Activated naive CD4-positive, alpha-beta T cell treated with anti-CD3 and anti-CD28 coated beads, Interleukin-2, amount 50 U/mL, for 72 hours (primary cell): ENCODE measurements around the gene MYO1B. TPM values are rescaled to one million over a fixed set of nuclear protein-coding genes. Genes with fewer than 3 reads are reported as not detected.
A peak's percentile ranks its signal among the peaks of the same experiment; 100 is the strongest.

Source experiments
- ATAC-seq, 2 donors: fragments of 150-1000 bp; cut with Tn5 transposase; 2 replicates each; pipeline ENCODE4 v1.10.0; 2021; ENCODE audit warnings: mild to moderate bottlenecking in 2 of 2, moderate library complexity in 2 of 2
- DNase-seq, 2 donors: peaks; one replicate each; pipeline ENCODE4 v3.0.0; 2021 to 2022; ENCODE audit warnings: low spot score in 2 of 2
- H3K27ac Mint-ChIP-seq, 2 donors: one replicate each; pipeline ENCODE4 v1.8.0; 2022; ENCODE audit warnings: mild to moderate bottlenecking in 2 of 2, mixed read lengths in 2 of 2
- H3K36me3 Mint-ChIP-seq, 2 donors: one replicate each; pipeline ENCODE4 v1.8.0; 2022; ENCODE audit warnings: mixed read lengths in 2 of 2
- H3K9me3 Mint-ChIP-seq, 2 donors: one replicate each; pipeline ENCODE4 v1.8.0; 2022; ENCODE audit warnings: mixed read lengths in 2 of 2
- total RNA-seq, 2 donors: library from RNA; stranded (reverse); gene quantifications; one replicate each; pipeline ENCODE4 v1.2.3, GENCODE V29; 2022

MYO1B gene
- total RNA-seq, 2 donors from 2014 or later: 4.7 to 42.5 TPM

DNA sequence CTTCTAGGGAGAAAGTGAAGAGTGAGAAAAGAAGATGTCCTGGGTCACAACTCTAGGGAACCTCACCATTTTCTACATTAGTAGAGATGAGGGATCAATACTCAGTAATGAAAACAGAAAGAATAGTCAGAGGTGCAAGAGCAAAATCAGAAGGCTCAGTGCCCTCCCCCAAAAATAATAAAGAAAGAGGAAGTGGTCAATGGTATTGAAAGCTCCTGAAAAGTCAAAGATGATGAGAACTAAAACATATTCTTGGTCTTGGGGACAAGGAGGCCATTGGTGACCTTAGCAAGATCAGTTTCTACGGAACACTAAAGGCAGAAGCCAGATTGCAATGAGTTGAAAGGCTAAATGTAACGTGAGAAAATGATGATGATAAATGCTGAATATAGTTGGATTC, 24.5 kb upstream of the MYO1B start:
- Mint-ChIP-seq H3K27ac (no peak overlapping the region), H3K36me3 (peaks cover 0 to 32% of the 10 kb centered on the region in 2 donors), H3K9me3 (peaks cover 6 to 21% of the 10 kb centered on the region in 2 donors)
- no peak for DNase-seq
- ATAC-seq: no peak

DNA sequence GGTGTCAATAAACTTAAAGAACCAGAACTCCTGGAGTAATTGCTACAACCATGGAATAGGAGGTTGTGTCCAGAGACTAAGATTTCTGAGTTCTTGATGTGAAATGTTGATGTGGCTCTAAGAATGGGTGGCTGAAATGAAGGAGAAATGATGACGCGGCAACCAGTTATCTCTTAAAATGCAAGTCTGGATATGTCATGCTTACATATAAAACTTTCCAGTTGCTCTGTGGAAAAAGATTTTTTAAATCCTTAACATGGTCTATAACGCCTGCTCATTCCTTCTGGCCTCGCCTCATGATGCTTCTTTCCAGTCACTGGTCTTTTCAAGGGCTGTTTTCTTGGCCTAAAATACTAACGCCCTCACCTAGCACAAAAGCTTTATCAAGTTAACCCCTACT, 23.5 kb upstream of the MYO1B start:
- Mint-ChIP-seq H3K9me3 (peaks cover 6 to 21% of the 10 kb centered on the region in 2 donors), H3K27ac (no peak overlapping the region), H3K36me3 (peaks cover 0 to 32% of the 10 kb centered on the region in 2 donors)
- no peak for DNase-seq
- no peak for ATAC-seq

DNA sequence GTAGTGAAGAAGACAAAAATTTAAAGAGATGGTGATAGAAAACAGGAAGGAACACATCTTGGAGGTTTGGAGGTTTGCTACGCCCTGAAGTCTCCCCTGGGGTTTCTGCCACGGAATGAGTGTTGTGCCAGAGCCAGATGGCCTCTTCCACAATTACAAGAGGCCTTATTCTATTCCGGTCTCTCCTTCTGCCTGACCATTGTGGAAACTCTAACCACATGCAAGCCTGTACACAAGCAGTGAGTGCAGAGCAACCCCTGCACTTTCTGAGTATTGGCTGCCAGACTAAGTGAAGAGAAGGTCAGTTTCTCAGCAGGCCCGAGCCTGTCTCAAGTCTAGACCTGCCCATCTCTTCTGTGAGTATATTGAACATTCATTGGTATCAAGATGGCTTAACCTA, 22.7 kb upstream of the MYO1B start:
- ATAC-seq: no peak
- Mint-ChIP-seq H3K27ac (no peak overlapping the region), H3K36me3 (peaks cover 0 to 32% of the 10 kb centered on the region in 2 donors), H3K9me3 (peaks cover 6 to 21% of the 10 kb centered on the region in 2 donors)
- no peak for DNase-seq

DNA sequence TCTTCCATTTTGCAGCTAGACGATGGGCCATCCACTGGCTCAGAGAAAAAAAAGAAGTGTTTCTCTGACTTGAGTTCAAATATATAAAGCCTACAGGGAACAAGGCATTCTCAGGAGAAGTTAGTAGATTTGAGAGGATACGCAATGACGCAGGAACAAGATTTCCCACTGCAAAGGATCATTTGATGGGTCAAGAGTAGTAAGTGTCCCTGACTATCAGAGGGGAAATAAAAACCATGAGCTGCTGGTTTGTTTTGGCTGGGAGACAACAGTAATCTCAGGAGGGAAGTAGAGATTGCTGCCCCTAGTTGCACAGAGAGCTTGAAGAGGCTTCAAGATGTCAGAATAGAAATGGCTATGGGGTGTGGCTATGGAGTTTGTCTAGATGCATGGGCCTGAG, 22.3 kb upstream of the MYO1B start:
- no peak for DNase-seq
- ATAC-seq: no peak
- H3K36me3 Mint-ChIP-seq: peaks cover 0 to 32% of the 10 kb centered on the region in 2 donors
- H3K27ac Mint-ChIP-seq: no peak overlapping the region
- peaks cover 6 to 21% of the 10 kb centered on the region in 2 donors for H3K9me3 Mint-ChIP-seq

DNA sequence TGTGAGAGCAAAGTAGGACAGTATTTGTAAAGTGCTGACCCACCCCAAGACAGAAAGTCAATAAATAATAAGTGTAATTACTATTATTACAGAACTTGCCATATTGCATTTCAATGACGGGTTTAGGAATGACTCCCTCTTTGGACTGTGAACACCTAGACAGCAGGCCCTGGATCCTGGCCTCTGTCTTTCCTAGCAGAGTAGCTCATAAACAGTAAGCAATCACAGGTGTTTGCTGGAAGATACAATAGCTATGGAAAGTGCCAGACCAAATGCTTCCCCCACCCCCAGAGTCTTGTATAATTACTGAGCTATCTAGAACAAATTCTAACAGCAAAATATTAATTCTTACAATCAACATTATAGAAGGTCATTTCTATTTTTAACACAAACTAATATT, 20.1 kb upstream of the MYO1B start:
- Mint-ChIP-seq H3K9me3 (peaks cover 6 to 13% of the 10 kb centered on the region in 2 donors), H3K27ac (no peak overlapping the region), H3K36me3 (peaks cover 0 to 23% of the 10 kb centered on the region in 2 donors)
- DNase-seq (no peak), ATAC-seq (no peak)

DNA sequence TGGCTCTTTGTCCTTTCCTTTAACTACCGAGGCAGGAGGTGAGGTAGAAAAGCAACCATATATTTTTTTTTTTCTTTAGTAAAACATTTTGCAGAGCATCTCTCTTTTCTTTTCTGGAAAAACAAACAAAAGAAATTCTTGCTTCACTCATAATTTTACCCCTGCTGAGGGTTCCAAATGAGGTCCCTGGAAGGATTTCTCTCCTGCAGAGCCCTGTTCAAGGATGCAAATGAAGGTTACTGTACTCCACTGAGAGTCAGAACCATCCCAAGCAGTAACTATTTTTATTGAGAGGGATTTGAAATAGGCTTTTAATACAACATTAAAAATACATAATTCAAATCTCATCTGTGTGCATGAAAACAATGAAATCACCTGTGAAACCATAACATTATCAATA, 19.5 kb upstream of the MYO1B start:
- Mint-ChIP-seq H3K9me3 (peaks cover under 1 to 7% of the 10 kb centered on the region in 2 donors), H3K27ac (no peak overlapping the region), H3K36me3 (peaks cover 0 to 17% of the 10 kb centered on the region in 2 donors)
- ATAC-seq: no peak
- DNase-seq: no peak

DNA sequence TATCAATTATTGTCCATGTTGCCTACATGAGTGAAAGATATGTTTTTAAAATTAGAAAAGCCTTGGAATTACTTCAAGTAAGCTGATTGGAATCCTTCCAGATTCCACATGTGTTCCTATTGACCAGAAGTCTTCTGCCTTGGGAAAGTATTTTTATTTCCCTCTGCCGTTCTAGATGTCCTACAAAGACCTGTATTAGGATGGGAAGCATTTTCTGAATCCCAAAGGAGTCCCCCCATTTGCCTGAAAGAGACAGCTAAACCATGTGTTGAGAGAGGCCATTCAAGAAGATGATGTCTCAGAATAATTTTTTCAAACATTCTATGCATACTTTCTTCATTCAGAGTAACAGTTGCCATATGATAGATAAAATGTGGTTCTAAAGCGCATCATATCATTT, 19.0 kb upstream of the MYO1B start:
- no peak for ATAC-seq
- H3K36me3 Mint-ChIP-seq: peaks cover 0 to 12% of the 10 kb centered on the region in 2 donors

DNA sequence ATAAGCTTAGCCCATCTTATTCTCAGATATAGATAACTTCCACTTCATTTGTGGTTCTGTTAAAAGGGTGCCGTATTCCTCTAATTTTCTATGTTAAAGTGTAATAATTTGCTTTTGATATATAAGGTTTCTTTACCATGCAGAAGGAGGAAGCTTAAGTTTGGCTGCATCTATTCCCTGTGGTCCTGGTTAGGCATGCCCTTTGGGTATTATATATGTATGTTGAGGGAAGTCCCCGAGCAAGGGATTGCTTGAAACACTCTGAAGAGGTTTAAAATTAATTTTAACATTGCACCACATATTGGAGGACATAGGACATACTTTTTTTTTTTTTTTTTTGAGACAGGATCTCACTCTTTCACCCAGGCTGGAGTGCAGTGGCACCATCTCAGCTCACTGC, 16.9 kb upstream of the MYO1B start:
- Mint-ChIP-seq H3K9me3 (no peaks in the 10 kb centered on the region), H3K27ac (no peak overlapping the region), H3K36me3 (no peaks in the 10 kb centered on the region)
- no peak for ATAC-seq
- no peak for DNase-seq

More for the DNA sequence above, 19.0 kb upstream of the MYO1B start:
- no peak for DNase-seq
- peaks cover 0 to 5% of the 10 kb centered on the region in 2 donors for H3K9me3 Mint-ChIP-seq
- no peak overlapping the region for H3K27ac Mint-ChIP-seq

DNA sequence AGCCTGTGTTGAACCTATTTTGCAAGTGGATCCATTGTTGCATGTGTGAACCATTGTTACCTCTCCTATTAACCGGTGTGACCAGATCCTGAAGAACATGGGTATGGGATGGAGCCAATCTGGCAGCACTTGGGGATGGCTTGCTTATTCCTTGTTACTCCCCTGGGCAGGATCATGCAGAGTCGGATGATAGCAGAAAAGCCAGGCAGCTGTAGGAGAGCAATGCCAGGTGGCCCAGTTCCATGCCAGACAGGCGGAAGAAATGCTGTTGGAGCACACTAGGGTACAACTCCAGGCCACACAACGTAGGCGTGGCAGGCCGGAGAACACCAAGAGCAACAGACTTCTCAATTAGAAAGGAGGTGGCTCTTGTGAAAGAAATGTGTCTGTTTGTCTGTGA, 16.3 kb upstream of the MYO1B start:
- no peaks in the 10 kb centered on the region for H3K9me3 Mint-ChIP-seq
- no peaks in the 10 kb centered on the region for H3K36me3 Mint-ChIP-seq
- no peak for ATAC-seq
- H3K27ac Mint-ChIP-seq: peak overlapping the region in 1 of 2 donors; percentile 36
- no peak for DNase-seq

DNA sequence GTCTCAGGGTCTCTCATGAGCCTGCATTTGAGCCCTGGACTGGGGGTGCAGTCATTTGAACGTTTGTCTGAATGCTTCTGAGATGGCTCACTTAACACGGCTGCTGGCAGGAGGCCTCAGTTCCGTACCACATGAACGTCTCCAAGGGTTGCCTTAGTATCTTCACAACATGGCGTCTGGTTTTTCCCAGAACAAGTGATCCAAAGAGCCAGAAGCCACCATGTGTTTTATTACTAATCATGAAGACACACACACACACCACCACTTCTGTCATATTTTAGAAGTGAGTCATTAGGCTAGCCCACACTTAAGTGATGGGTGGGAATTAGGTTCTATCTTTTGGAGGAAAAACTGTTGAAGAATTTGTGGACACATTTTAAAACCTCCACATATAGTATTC, 15.0 kb upstream of the MYO1B start:
- Mint-ChIP-seq H3K9me3 (no peaks in the 10 kb centered on the region), H3K27ac (no peak overlapping the region), H3K36me3 (no peaks in the 10 kb centered on the region)
- peak; percentile 41 to 63 for ATAC-seq
- DNase-seq: no peak

DNA sequence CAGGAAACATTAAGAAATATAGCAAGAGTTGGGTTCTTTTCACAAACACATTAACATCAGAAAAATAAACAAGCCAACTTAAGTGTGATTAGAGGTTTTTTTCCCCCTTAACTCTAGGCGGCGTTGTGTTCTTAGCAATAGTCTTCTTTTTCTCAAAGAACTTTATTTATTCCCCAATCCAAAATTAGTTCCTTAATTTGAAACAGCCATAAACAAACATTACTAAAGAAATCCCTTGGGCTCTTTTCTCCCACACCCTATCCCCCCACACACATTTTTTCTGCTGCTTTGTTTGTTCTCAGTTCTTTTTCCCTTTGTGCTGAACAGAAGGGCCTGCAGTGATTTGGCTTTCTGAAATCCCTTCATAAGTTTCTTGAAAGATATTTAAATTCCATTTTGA, 13.2 kb upstream of the MYO1B start:
- no peak for ATAC-seq
- no peaks in the 10 kb centered on the region for H3K36me3 Mint-ChIP-seq
- no peaks in the 10 kb centered on the region for H3K9me3 Mint-ChIP-seq
- no peak overlapping the region for H3K27ac Mint-ChIP-seq
- no peak for DNase-seq

DNA sequence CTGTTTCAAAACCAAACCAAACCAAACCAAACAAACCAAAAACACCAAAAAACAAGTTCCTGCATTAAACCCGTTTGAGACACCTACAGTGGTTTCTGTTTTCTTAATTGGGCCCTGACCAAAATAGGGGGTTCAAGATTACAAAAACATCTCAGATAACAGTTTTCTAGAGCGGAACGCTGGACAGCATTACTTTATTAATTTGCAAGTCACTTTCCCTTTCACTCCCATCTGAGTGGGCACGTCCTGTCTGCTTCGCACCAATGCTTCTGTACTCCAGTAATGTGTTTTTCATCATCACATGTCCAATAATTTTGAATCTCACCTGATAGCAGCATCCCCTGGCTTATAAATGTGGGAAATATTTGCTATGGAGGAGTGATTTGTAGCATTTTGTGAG, 11.7 kb upstream of the MYO1B start:
- Mint-ChIP-seq H3K9me3 (no peaks in the 10 kb centered on the region), H3K27ac (no peak overlapping the region), H3K36me3 (no peaks in the 10 kb centered on the region)
- DNase-seq (no peak), ATAC-seq (no peak)

DNA sequence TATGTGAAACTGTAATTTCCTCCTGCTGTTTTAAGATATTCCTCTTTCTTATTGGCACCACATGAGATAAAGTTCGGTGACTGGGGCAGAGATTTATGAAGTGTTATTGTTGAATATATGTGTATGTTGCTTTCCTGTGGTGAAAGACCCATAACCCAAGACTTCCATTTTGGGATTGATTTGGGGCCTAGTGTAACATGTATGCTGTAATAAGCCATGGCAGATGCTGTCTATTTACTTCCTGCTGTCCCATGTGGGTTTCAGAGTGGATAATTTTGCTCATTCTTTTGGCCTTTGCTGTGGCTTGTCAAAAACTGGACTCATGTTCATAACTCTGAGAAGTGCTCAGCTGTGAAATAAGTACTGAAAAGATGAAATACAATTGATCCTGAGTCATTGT, 10.8 kb upstream of the MYO1B start:
- no peak overlapping the region for H3K27ac Mint-ChIP-seq

DNA sequence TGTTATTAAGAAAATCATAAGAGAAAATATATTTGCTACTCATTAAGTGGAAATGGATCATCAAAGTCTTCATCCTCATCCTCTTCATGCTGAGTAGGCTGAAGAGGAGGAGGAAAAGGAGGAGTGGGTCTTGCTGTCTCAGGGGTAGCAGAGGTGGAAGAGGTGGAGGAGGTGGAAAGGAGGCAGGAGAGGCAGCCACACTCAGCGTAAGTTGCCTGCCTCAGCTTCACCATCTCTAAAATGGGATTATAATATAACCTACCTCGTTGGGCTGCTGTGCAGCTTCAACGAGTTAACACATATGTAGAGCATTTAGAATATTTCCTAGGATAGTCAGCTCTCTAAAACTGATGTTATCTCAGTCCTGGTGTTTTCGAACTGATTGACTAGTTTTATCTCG, 4.3 kb upstream of the MYO1B start:
- no peak for ATAC-seq
- peaks cover 0 to 7% of the 10 kb centered on the region in 2 donors for H3K36me3 Mint-ChIP-seq
- no peaks in the 10 kb centered on the region for H3K9me3 Mint-ChIP-seq
- no peak for DNase-seq
- no peak overlapping the region for H3K27ac Mint-ChIP-seq

More for the DNA sequence above, 10.8 kb upstream of the MYO1B start:
- ATAC-seq: no peak
- Mint-ChIP-seq H3K36me3 (no peaks in the 10 kb centered on the region), H3K9me3 (no peaks in the 10 kb centered on the region)
- no peak for DNase-seq

DNA sequence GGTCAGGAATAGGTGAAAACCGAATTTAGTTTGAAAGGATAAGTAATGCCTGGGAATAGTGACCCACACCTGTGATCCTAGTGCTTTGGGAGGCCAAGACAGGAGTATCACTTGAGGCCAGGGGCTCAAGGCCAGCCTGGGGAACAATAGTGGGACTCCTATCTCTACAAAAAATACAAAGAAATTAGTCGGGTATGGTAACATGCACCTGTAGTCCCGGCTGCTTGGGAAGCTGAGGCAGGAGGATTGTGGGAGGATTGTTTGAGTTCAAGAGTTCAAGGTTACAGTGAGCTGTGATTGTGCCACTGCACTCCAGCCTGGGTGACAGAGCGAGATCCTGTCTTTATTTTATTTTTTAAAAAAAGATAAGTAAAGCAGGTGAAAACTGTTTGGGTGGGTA, 3.8 kb upstream of the MYO1B start:
- ATAC-seq (no peak), DNase-seq (no peak)
- peaks cover 0 to 7% of the 10 kb centered on the region in 2 donors for H3K36me3 Mint-ChIP-seq
- no peaks in the 10 kb centered on the region for H3K9me3 Mint-ChIP-seq
- H3K27ac Mint-ChIP-seq: no peak overlapping the region

DNA sequence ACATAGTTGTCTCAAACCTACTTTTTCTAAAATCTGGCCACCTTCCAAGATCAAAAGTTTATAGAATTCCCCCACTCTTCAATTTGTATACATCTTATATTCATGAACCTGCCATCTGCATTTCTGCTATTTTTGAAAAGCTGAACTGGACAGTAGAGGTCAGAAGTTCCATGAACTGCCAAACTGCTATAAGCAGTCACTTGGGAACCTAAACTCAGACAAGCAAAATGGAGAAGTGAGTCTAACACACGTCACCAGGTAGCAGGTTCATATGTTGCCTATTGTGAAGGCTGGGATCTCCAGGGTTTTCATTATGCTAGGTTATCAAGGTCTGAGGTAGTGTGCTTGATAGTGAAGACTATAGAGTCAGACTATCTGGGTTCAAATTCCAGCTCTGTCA, 2.0 kb upstream of the MYO1B start:
- ATAC-seq (no peak), DNase-seq (no peak)
- Mint-ChIP-seq H3K27ac (no peak overlapping the region), H3K9me3 (no peaks in the 10 kb centered on the region), H3K36me3 (peaks cover 7 to 10% of the 10 kb centered on the region in 2 donors)

DNA sequence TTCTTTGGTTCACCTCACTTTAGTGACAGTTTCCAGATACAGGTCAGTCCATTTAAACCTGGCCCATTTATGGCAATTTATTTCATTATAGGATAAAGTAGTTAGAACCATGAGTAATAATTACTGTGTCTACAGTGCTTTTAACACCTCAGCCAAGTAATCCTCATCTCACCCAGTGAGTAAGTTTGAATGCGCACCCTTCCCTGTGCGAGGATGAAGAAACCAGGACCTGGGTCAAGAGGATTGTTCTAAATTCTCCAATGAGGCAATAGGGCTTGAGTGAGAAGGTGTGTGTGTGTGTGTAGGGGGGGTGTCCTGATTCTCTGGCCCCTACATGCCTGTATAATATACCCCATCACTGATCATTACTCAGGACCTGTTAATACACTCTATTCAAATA, 854 bp upstream of the MYO1B start:
- no peak for DNase-seq
- no peak overlapping the region for H3K27ac Mint-ChIP-seq
- H3K9me3 Mint-ChIP-seq: no peaks in the 10 kb centered on the region
- H3K36me3 Mint-ChIP-seq: peaks cover 7 to 10% of the 10 kb centered on the region in 2 donors
- ATAC-seq: no peak

DNA sequence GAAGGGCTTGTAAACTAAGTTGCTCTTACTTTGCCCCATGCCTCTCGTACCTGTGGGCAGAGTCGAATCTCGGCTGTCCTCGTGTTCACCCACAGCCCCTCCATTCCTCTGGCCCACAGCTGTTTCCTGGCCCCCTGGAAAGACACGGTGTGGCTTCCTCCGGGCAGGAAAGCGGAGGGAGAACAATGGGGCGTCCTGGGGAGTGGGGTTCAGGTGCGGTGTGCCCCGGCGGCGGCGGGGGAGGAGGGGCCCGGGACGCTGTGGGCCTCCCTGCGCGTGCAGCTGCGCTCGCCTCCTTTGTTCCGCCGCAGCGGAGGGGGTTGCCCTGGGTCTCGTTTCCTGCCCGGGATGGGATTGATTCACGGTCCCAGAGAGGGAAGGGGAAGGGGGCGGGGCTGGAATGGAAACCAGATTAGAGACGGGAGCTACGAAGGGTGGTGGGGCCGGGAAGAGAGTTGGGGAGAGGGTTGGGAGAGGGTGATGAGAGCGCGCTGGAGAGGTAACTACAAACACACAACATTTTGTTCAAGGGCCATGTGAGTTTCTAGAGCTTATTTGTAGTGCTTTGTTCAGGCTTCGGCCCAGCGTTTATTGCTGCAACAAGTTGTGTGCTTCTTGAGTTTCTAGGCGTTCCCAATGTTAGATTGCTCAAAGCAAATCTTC, 796 bp downstream of the MYO1B start:
- ATAC-seq: peak; percentile 35 to 43
- H3K9me3 Mint-ChIP-seq: no peaks in the 10 kb centered on the region
- peak in 1 of 2 donors; percentile 46 for DNase-seq
- H3K27ac Mint-ChIP-seq: peak overlapping the region in 1 of 2 donors; percentile 47
- peaks cover 7 to 10% of the 10 kb centered on the region in 2 donors for H3K36me3 Mint-ChIP-seq
